Heart right ventricle (tissue), 16 donors: Measurements from ENCODE around the gene CENPT. TPM values are rescaled to one million over a fixed set of nuclear protein-coding genes. Genes with fewer than 3 reads are reported as not detected.

Experiments
- ATAC-seq, 8 donors: fragments of 200-7000 bp; cut with Tn5 transposase; one replicate each; pipeline ENCODE4 v1.9.1; 2020; ENCODE audit warnings: mild to moderate bottlenecking in 8 of 8, moderate library complexity in 8 of 8, moderate number of reproducible peaks in 1 of 8
- DNase-seq, 2 donors: peaks; one replicate each; pipeline ENCODE4 v3.0.0-alpha.2; 2020
- H3K27ac ChIP-seq, 10 donors: fragments of 200-600 bp; sonication (generic) in 2 of 10; one replicate each; pipeline versions ENCODE4 v1.5.0 to v1.8.0; 2020 to 2022; ENCODE audit warnings: mild to moderate bottlenecking in 3 of 10
- H3K27me3 ChIP-seq, 7 donors: fragments of 200-600 bp; one replicate each; pipeline ENCODE4 v1.8.0; 2021 to 2022; ENCODE audit warnings: mild to moderate bottlenecking in 2 of 7
- H3K36me3 ChIP-seq, 9 donors: fragments of 200-600 bp; sonication (generic) in 1 of 9; one replicate each; pipeline versions ENCODE4 v1.5.0 to v1.8.0; 2020 to 2022; ENCODE audit warnings: mild to moderate bottlenecking in 2 of 9
- H3K4me1 ChIP-seq, 9 donors: fragments of 200-600 bp; sonication (generic) in 1 of 9; one replicate each; pipeline versions ENCODE4 v1.5.0 to v1.8.0; 2020 to 2022; ENCODE audit warnings: mild to moderate bottlenecking in 4 of 9
- H3K4me3 ChIP-seq, 10 donors: fragments of 200-600 bp; sonication (generic) in 2 of 10; one replicate each; pipeline versions ENCODE4 v1.5.0 to v1.8.0; 2020 to 2022; ENCODE audit warnings: mild to moderate bottlenecking in 7 of 10, moderate library complexity in 2 of 10
- H3K9me3 ChIP-seq, 11 donors: fragments of 200-600 bp in 10 of 11; sonication (generic) in 2 of 11; one replicate each; pipeline versions ENCODE4 v1.5.0 to v1.8.0; 2013 to 2022; ENCODE audit warnings: mild to moderate bottlenecking in 2 of 11, control low read depth in 1 of 11, moderate library complexity in 1 of 11
- WGBS, 2 donors: extraction: QIAGEN DNeasy Blood & Tissue Kit; methylation state at CpG; one replicate each; pipeline ENCODE4 v1.1.7; 2013; ENCODE audit warnings: inconsistent platforms in 1 of 2; 5-methylcytosine and 5-hydroxymethylcytosine counted together
- intact Hi-C, 10 donors: fragments of 100-400 bp; cut with DNase I; formaldehyde crosslinking; loops; one replicate each; pipeline versions ENCODE4 v1.11.1 to v1.14.2; 2022
- polyA plus RNA-seq, 2 donors: library from polyadenylated mRNA; stranded (reverse); fragments of 200-250 nt; gene quantifications; one replicate each; pipeline ENCODE4 v1.2.3, GENCODE V29; 2013
- total RNA-seq, 10 donors: library from RNA; stranded (reverse); fragmentation: NEBNext Ultra II Directional in 3 of 10; extraction: Animal tissue kit (Norgen Biotek cat#: 25700) in 3 of 10; gene quantifications; one replicate each; pipeline versions ENCODE4 v1.2.1 to v1.2.4, GENCODE V29; 2021 to 2023
- TF ChIP-seq, protein P1 (sequence below), 9 donors: fragments of 200-600 bp; sonication (generic) in 2 of 9; IDR thresholded peaks; one replicate each; pipeline versions ENCODE4 v1.5.0 to v1.8.0; 2021 to 2022; ENCODE audit warnings: antibody characterized with exemption in 9 of 9, mild to moderate bottlenecking in 5 of 9, moderate library complexity in 1 of 9
- donor health status: Arrhythmogenic right ventricular cardiomyopathy.
- donor health status: ischemic (EF 13 %, LVEDD 7.1; RV severe dilation, severe dysfunction).
- donor health status: healthy with polysubstance abuse.
- donor health status: DM: no; HTN: yes; CAD: no.
- donor health status: DM: no; HTN: no; CAD: no.
- donor health status: ischemic (EF 25% LVEDD 6.9; RV normal size, moderate dysfunction).
- donor health status: ischemic (EF 25% LVEDD 5.7; RV mildly dilated, moderate dysfunction).
- donor health status: healthy.
- donor health status: DM: yes; HTN: yes; CAD: no.
- donor health status: Ischemic cardiomyopathy.
- donor health status: ischemic (EF 35%, LVEDD 5.7; RV mildly dilated, moderate dysfunction).
- donor health status: nonischemic (EF 11% LVEDD 7.7; RV severe dilation, severe dysfunction).
- donor health status: DM: yes; HTN: yes; CAD: no.
- donor health status: PGD.
- donor health status: ischemic (EF 29% LVEDD 5.4; RV normal size, mild dysfunction).
- donor health status: nonischemic (EF 23%, LVEDD 6.1; RV moderate dilation, normal function).

Gene CENPT
- total and polyA plus RNA-seq, 12 donors: 16.1 to 63.3 (median 19.8) TPM

DNA sequence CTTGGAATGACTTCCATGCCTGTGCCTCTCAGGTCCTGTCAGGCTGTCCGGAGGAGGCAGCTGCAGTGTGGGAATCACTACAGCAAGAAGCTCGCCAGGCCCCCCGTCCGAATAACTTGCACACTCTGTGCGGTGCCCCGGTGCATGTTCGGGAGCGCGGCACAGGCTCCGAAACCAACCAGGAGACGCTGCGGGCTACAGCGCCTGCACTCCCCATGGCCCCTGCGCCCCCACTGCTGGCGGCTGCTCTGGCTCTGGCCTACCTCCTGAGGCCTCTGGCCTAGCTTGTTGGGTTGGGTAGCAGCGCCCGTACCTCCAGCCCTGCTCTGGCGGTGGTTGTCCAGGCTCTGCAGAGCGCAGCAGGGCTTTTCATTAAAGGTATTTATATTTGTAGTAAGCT lies 38.5 kb upstream of the CENPT start:
- no peaks in the 10 kb centered on the region for H3K9me3 ChIP-seq
- H3K27ac ChIP-seq: no peak overlapping the region
- peaks cover 0 to 60% (median 31%) of the 10 kb centered on the region in 9 donors for H3K36me3 ChIP-seq
- peaks cover 13 to 42% (median 24%) of the 10 kb centered on the region in 9 donors for H3K4me1 ChIP-seq
- 94 to 98% methylated on average over 19 of the region's 19 CpGs for WGBS, 2 donors
- TF ChIP-seq, protein P1, sequence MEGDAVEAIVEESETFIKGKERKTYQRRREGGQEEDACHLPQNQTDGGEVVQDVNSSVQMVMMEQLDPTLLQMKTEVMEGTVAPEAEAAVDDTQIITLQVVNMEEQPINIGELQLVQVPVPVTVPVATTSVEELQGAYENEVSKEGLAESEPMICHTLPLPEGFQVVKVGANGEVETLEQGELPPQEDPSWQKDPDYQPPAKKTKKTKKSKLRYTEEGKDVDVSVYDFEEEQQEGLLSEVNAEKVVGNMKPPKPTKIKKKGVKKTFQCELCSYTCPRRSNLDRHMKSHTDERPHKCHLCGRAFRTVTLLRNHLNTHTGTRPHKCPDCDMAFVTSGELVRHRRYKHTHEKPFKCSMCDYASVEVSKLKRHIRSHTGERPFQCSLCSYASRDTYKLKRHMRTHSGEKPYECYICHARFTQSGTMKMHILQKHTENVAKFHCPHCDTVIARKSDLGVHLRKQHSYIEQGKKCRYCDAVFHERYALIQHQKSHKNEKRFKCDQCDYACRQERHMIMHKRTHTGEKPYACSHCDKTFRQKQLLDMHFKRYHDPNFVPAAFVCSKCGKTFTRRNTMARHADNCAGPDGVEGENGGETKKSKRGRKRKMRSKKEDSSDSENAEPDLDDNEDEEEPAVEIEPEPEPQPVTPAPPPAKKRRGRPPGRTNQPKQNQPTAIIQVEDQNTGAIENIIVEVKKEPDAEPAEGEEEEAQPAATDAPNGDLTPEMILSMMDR (IDR thresholded peaks at IDR 0.05): no peak
- intact Hi-C loops: loop anchor here in 3 of 10 donors (2.0 to 5.0 kb wide), 3 partner anchors 41 to 157 kb away; no protein-coding TSS in a partner anchor
- no peaks in the 10 kb centered on the region for H3K27me3 ChIP-seq
- ATAC-seq (no peak), DNase-seq (no peak)
- no peak overlapping the region for H3K4me3 ChIP-seq

DNA sequence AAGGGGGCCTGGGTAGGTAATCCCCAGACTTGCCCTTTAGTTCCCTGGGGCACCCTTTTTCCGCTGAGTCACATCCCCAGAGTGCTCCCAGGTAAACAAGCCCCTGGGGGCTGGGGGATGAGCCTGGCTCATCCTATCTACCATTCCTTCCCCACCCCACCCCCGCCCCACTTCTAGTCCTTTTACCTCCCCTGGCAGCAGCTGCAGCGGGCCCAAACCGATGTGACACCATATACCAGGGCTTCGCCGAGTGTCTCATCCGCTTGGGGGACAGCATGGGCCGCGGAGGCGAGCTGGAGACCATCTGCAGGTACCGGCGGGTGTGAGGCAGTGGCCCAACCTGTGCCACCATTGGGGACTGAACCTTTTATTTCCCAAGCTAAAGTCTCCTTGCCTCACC lies 38.1 kb upstream of the CENPT start:
- H3K4me3 ChIP-seq: no peak overlapping the region
- peak overlapping the region in 3 of 10 donors; percentile 65 to 91 (median 80) for H3K27ac ChIP-seq
- DNase-seq (no peak), ATAC-seq (no peak)
- intact Hi-C loops: loop anchor here in 3 of 10 donors (2.0 to 5.0 kb wide), 3 partner anchors 42 to 157 kb away; no protein-coding TSS in a partner anchor
- WGBS, 2 donors: 92 to 97% methylated on average over 12 of the region's 12 CpGs
- H3K4me1 ChIP-seq: peaks cover 13 to 47% (median 24%) of the 10 kb centered on the region in 9 donors
- TF ChIP-seq, protein P1 (IDR thresholded peaks at IDR 0.05): no peak
- H3K27me3 ChIP-seq: no peaks in the 10 kb centered on the region
- no peaks in the 10 kb centered on the region for H3K9me3 ChIP-seq
- H3K36me3 ChIP-seq: peaks cover 0 to 64% (median 36%) of the 10 kb centered on the region in 9 donors

DNA sequence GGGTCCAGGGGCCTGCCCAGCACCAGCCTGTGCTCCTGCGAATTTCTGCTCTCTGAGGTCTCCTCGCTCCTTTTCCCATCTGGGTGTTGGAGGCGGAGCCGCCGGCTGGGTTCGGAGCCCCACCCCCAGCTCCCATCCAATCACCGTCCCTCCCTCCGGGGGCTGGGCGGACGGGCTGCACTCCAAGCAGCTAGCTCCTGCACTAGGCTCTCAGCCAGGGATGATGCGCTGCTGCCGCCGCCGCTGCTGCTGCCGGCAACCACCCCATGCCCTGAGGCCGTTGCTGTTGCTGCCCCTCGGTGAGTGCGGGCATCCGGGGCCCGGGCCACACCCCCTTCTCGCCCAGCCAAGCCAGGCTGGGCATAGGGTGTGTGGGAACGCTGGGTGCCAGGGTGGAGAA lies 37.2 kb upstream of the CENPT start, which contains the start of gene NRN1L:
TSS of gene NRN1L (plus strand) at position 202 of the 400 bp plus-strand sequence. CDS start at position 221, 19 bp downstream.
- DNase-seq: peak; percentile 91 to 92
- H3K9me3 ChIP-seq: no peaks in the 10 kb centered on the region
- WGBS, 2 donors: 21 to 39% methylated on average over 22 of the region's 22 CpGs
- intact Hi-C loops: loop anchor here (2.0 to 5.0 kb wide), 6 partner anchors 33 to 158 kb away; partner anchors contain the start of genes DDX28 (in 1 of the 10) and DUS2 (in 1 of the 10)
- peak; percentile 64 to 87 (median 82) for ATAC-seq
- H3K27ac ChIP-seq: peak within 1 kb of the TSS in 7 of 10 donors; percentile 46 to 91 (median 80)
- H3K4me1 ChIP-seq: peaks cover 19 to 54% (median 25%) of the 10 kb centered on the region in 9 donors
- H3K27me3 ChIP-seq: no peaks in the 10 kb centered on the region
- H3K4me3 ChIP-seq: peak within 1 kb of the TSS in 1 of 10 donors; percentile 9
- TF ChIP-seq, protein P1 (IDR thresholded peaks at IDR 0.05): no peak
- H3K36me3 ChIP-seq: peaks cover 0 to 73% (median 44%) of the 10 kb centered on the region in 9 donors

DNA sequence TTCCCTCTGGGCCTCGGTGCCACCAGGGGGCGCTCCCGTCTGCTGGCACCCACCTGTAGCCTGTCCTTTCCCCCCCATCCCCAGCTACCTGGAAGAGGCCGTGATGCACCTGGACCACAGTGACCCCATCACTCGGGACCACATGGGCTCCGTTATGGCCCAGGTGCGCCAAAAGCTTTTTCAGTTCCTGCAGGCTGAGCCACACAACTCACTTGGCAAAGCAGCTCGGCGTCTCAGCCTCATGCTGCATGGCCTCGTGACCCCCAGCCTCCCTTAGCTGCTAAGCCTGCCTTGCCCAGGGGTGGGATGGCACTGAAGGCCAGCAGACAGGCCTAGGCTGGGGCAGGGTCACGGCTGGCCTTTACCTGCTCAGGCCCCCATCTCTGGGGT lies 36.4 kb upstream of the CENPT start:
- TF ChIP-seq, protein P1 (IDR thresholded peaks at IDR 0.05): peak; percentile 17 to 91 (median 87)
- H3K4me1 ChIP-seq: peaks cover 19 to 55% (median 25%) of the 10 kb centered on the region in 9 donors
- peaks cover 0 to 81% (median 52%) of the 10 kb centered on the region in 9 donors for H3K36me3 ChIP-seq
- H3K27me3 ChIP-seq: no peaks in the 10 kb centered on the region
- intact Hi-C loops: loop anchor here in 9 of 10 donors (2.0 to 5.0 kb wide), 6 partner anchors 33 to 159 kb away; partner anchors contain the start of genes DDX28 (in 1 of the 9) and DUS2 (in 1 of the 9)
- peak overlapping the region in 7 of 10 donors; percentile 18 to 91 (median 80) for H3K27ac ChIP-seq
- ATAC-seq: peak in 7 of 8 donors; percentile 27 to 75 (median 48)
- no peak overlapping the region for H3K4me3 ChIP-seq
- no peaks in the 10 kb centered on the region for H3K9me3 ChIP-seq
- DNase-seq: peak; percentile 36 to 70
- 60 to 67% methylated on average over 11 of the region's 11 CpGs for WGBS, 2 donors
